Dedifferentiated amniotic fluid mesenchymal stem cell (primary cell): ENCODE data around the gene SLC39A11.

ENCODE experiments used
- DNase-seq: peaks from one replicate; pipeline ENCODE4 v3.0.0-alpha.2; 2016; ENCODE audit errors: extremely low spot score

The SLC39A11 gene

GRCh38 chr17:72684405-72685020 is 408.0 kb downstream of the SLC39A11 start:
- DNase-seq: no peak

GRCh38 chr17:72683506-72684404 is 408.7 kb downstream of the SLC39A11 start:
- peak; percentile 36 for DNase-seq

GRCh38 chr17:72682605-72683004 is 409.9 kb downstream of the SLC39A11 start:
- no peak for DNase-seq

- no peak for DNase-seq
Measured at GRCh38 chr17:72681844-72682243, 410.6 kb downstream of the SLC39A11 start.

GRCh38 chr17:72677714-72678390 is 414.6 kb downstream of the SLC39A11 start:
- DNase-seq: no peak

- DNase-seq: no peak
Measured at GRCh38 chr17:72677108-72677507, 415.4 kb downstream of the SLC39A11 start.

- no peak for DNase-seq
Measured at GRCh38 chr17:72672729-72673128, 419.8 kb downstream of the SLC39A11 start.

GRCh38 chr17:72671016-72671415 is 421.5 kb downstream of the SLC39A11 start:
- no peak for DNase-seq

- DNase-seq: no peak
Measured at GRCh38 chr17:72667096-72668063, 425.1 kb downstream of the SLC39A11 start.

- no peak for DNase-seq
Measured at GRCh38 chr17:72665852-72666851, 426.3 kb downstream of the SLC39A11 start.

- no peak for DNase-seq
Measured at GRCh38 chr17:72662827-72663190, 429.7 kb downstream of the SLC39A11 start.

GRCh38 chr17:72661945-72662826 is 430.3 kb downstream of the SLC39A11 start:
- DNase-seq: no peak

- no peak for DNase-seq
Measured at GRCh38 chr17:72661116-72661944, 431.2 kb downstream of the SLC39A11 start.

- DNase-seq: no peak
Measured at GRCh38 chr17:72660274-72661115, 432.0 kb downstream of the SLC39A11 start.

- no peak for DNase-seq
Measured at GRCh38 chr17:72659811-72660210, 432.7 kb downstream of the SLC39A11 start.

GRCh38 chr17:72658675-72659074 is 433.8 kb downstream of the SLC39A11 start:
- no peak for DNase-seq
